HepG2 (cell line): ENCODE measurements around the gene MAPRE3. TPM values are rescaled to one million over a fixed set of nuclear protein-coding genes. Genes with fewer than 3 reads are reported as not detected.

Experiments used
- ADNP ChIP-seq: sonication (generic); formaldehyde crosslinking; IDR thresholded peaks from 2 replicates; pipeline ENCODE4 v1.4.0; 2020; ENCODE audit warnings: missing genetic modification reagents
- ARHGAP35 ChIP-seq: sonication (generic); formaldehyde crosslinking; IDR thresholded peaks from 2 replicates; pipeline ENCODE4 v1.9.0; 2022; ENCODE audit warnings: mild to moderate bottlenecking, inconsistent platforms, moderate library complexity, missing genetic modification reagents, borderline replicate concordance
- ARNT ChIP-seq: fragments of 450-650 bp; IDR thresholded peaks from 2 replicates; pipeline ENCODE4 v1.6.1; 2017
- ATF1 ChIP-seq: IDR thresholded peaks from 2 replicates; pipeline ENCODE4 v1.6.1; 2016; ENCODE audit warnings: mild to moderate bottlenecking, control low read depth
- DBP ChIP-seq: sonication (generic); formaldehyde crosslinking; IDR thresholded peaks from 2 replicates; pipeline ENCODE4 v1.4.0; 2020; ENCODE audit warnings: missing genetic modification reagents; ENCODE audit errors: not compliant biosample characterization
- ELF3 ChIP-seq: IDR thresholded peaks from 2 replicates; pipeline ENCODE4 v1.6.1; 2016; ENCODE audit warnings: missing genetic modification reagents, missing compliant biosample characterization
- ETV6 ChIP-seq: sonication (generic); formaldehyde crosslinking; conservative IDR thresholded peaks from 2 replicates; pipeline ENCODE4 v1.4.0; 2020; ENCODE audit warnings: missing genetic modification reagents
- HCFC1 ChIP-seq: fragments of 150-350 bp; IDR thresholded peaks from 2 replicates; pipeline ENCODE4 v1.6.1; 2014; ENCODE audit warnings: low read depth, low read length
- KDM5A ChIP-seq: fragments of 200-600 bp; sonication (generic); IDR thresholded peaks from 2 replicates; pipeline ENCODE4 v1.7.0; 2018; ENCODE audit warnings: antibody characterized with exemption, mild to moderate bottlenecking, low read length, borderline replicate concordance
- MATR3 ChIP-seq: sonication (generic); formaldehyde crosslinking; IDR thresholded peaks from 2 replicates; pipeline ENCODE4 v1.4.0; 2020; ENCODE audit warnings: missing genetic modification reagents
- MTERF4 ChIP-seq: sonication (generic); formaldehyde crosslinking; IDR thresholded peaks from 2 replicates; pipeline ENCODE4 v1.8.0; 2023; ENCODE audit warnings: mild to moderate bottlenecking, missing genetic modification reagents
- MYNN ChIP-seq: sonication (generic); formaldehyde crosslinking; IDR thresholded peaks from 2 replicates; pipeline ENCODE4 v1.4.0; 2020; ENCODE audit warnings: mild to moderate bottlenecking, low read depth, missing genetic modification reagents
- NFE2L2 ChIP-seq: fragments of 150-350 bp; IDR thresholded peaks from 2 replicates; pipeline ENCODE4 v1.6.1; 2014; ENCODE audit warnings: low read length
- NR0B2 ChIP-seq: sonication (generic); formaldehyde crosslinking; IDR thresholded peaks from 2 replicates; pipeline ENCODE4 v1.4.0; 2020; ENCODE audit warnings: mild to moderate bottlenecking, missing genetic modification reagents
- PLRG1 ChIP-seq: fragments of 450-650 bp; conservative IDR thresholded peaks from 2 replicates; pipeline ENCODE4 v1.6.1; 2016
- POGZ ChIP-seq: sonication (generic); formaldehyde crosslinking; IDR thresholded peaks from 2 replicates; pipeline ENCODE4 v1.4.0; 2020; ENCODE audit warnings: mild to moderate bottlenecking, missing genetic modification reagents
- SIN3A ChIP-seq: IDR thresholded peaks from 2 replicates; pipeline ENCODE4 v1.6.1; 2011; ENCODE audit warnings: low read depth, mild to moderate bottlenecking, control low read depth, low read length, borderline replicate concordance
- SRSF1 ChIP-seq: fragments of 200-400 bp; formaldehyde crosslinking; optimal IDR thresholded peaks from 2 replicates; pipeline ENCODE3; 2017; ENCODE audit warnings: mild to moderate bottlenecking, low read depth, low read length, moderate library complexity
- TCF7L2 ChIP-seq: IDR thresholded peaks from 2 replicates; pipeline ENCODE4 v1.6.1; 2011; ENCODE audit warnings: mild to moderate bottlenecking, low read depth, low read length, moderate library complexity
- ZBTB1 ChIP-seq: sonication (generic); formaldehyde crosslinking; IDR thresholded peaks from 2 replicates; pipeline ENCODE4 v1.4.0; 2020; ENCODE audit warnings: missing genetic modification reagents, borderline replicate concordance
- ZGPAT ChIP-seq: IDR thresholded peaks from 2 replicates; pipeline ENCODE4 v1.6.1; 2016; ENCODE audit warnings: mild to moderate bottlenecking
- ZIK1 ChIP-seq: sonication (generic); formaldehyde crosslinking; IDR thresholded peaks from 2 replicates; pipeline ENCODE4 v1.5.0; 2020; ENCODE audit warnings: mild to moderate bottlenecking, low read depth, missing genetic modification reagents, borderline replicate concordance
- ZNF17 ChIP-seq: sonication (generic); formaldehyde crosslinking; IDR thresholded peaks from 2 replicates; pipeline ENCODE4 v1.5.0; 2020; ENCODE audit warnings: mild to moderate bottlenecking, missing genetic modification reagents
- ZNF30 ChIP-seq: sonication (generic); formaldehyde crosslinking; IDR thresholded peaks from 2 replicates; pipeline ENCODE4 v1.5.0; 2020; ENCODE audit warnings: mild to moderate bottlenecking, missing genetic modification reagents
- ZNF468 ChIP-seq: sonication (generic); formaldehyde crosslinking; IDR thresholded peaks from 2 replicates; pipeline ENCODE4 v1.8.0; 2022; ENCODE audit warnings: mild to moderate bottlenecking, moderate library complexity, missing genetic modification reagents
- ZNF546 ChIP-seq: sonication (generic); formaldehyde crosslinking; conservative IDR thresholded peaks from 2 replicates; pipeline ENCODE4 v1.8.1; 2023; ENCODE audit warnings: mild to moderate bottlenecking, missing genetic modification reagents
- ZNF576 ChIP-seq: sonication (generic); formaldehyde crosslinking; IDR thresholded peaks from 2 replicates; pipeline ENCODE4 v1.4.0; 2020; ENCODE audit warnings: mild to moderate bottlenecking, missing genetic modification reagents
- ZNF776 ChIP-seq: sonication (generic); formaldehyde crosslinking; IDR thresholded peaks from 2 replicates; pipeline ENCODE4 v1.4.0; 2020; ENCODE audit warnings: mild to moderate bottlenecking, missing genetic modification reagents
- ZSCAN22 ChIP-seq: sonication (generic); formaldehyde crosslinking; IDR thresholded peaks from 2 replicates; pipeline ENCODE4 v1.4.0; 2020; ENCODE audit warnings: mild to moderate bottlenecking, missing genetic modification reagents
- polyA plus RNA-seq, 8 experiments: library from polyadenylated mRNA; depleted of rRNA in 3 of 8; stranded (reverse) in 7 of 8; unstranded in 1 of 8; fragments of >200 nt; fragmentation: Illumina TruSeq in 4 of 8; extraction: Trizol in 4 of 8; gene quantifications; 2 replicates each; pipeline versions ENCODE4 v1.2.1 to v1.2.3, GENCODE V29; 2011 to 2016; ENCODE audit warnings: low read depth in 4 of 8, missing spikeins in 1 of 8, mixed read lengths in 1 of 8; ENCODE audit not compliant: insufficient read depth in 1 of 8
- total RNA-seq, 5 experiments: library from RNA; depleted of rRNA; stranded (reverse); fragments of >200 nt; fragmentation: Illumina TruSeq; extraction: Trizol; gene quantifications; 2 replicates each; pipeline ENCODE4 v1.2.3, GENCODE V29; 2016; ENCODE audit warnings: low read depth in 1 of 5

The MAPRE3 gene
- total and polyA plus RNA-seq, 2 of the 13 experiments (the other 11 are each of a cell fraction or from before 2014, with no cell fraction given): 0.31 to 0.91 TPM

- TF ChIP-seq MATR3 (CRISPR knock-in tag) (no peak), ATF1 (CRISPR knock-in tag) (no peak), SIN3A (no peak), ARNT (no peak), MTERF4 (CRISPR knock-in tag) (peak; percentile 16; the same call in 1 of the 2 replicates), ZNF546 (CRISPR knock-in tag) (no peak), ADNP (CRISPR knock-in tag) (no peak), ZNF468 (CRISPR knock-in tag) (no peak; the same call in 1 of the 2 replicates), POGZ (CRISPR knock-in tag) (peak; percentile 9), NR0B2 (peak; percentile 87), ZGPAT (CRISPR knock-in tag) (peak; percentile 53; the same call in 1 of the 2 replicates), ZNF17 (CRISPR knock-in tag) (no peak), DBP (CRISPR knock-in tag) (no peak), PLRG1 (no peak), ZNF576 (CRISPR knock-in tag) (no peak; the same call in 1 of the 2 replicates), SRSF1 (no peak), ZIK1 (CRISPR knock-in tag) (no peak), ZBTB1 (CRISPR knock-in tag) (no peak), HCFC1 (0 out of 2 replicates have a peak, but pooled peaks have one; percentile 28), TCF7L2 (no peak), KDM5A (no peak), MYNN (CRISPR knock-in tag) (no peak; the same call in 1 of the 2 replicates), NFE2L2 (no peak), ETV6 (CRISPR knock-in tag) (peak; percentile 79; the same call in 1 of the 2 replicates), ZNF776 (CRISPR knock-in tag) (no peak; the same call in 1 of the 2 replicates), ZSCAN22 (no peak; the same call in 1 of the 2 replicates), ZNF30 (CRISPR knock-in tag) (no peak), ELF3 (CRISPR knock-in tag) (peak; percentile 8), ARHGAP35 (CRISPR knock-in tag) (peak; percentile 21)
Measured at GRCh38 chr2:27050281-27050995, 80.0 kb downstream of the MAPRE3 start (continued).
